GM18499 (cell line): ENCODE data around the gene FAM131C.

Experiments
- ATAC-seq: cut with Tn5 transposase; IDR thresholded peaks from one replicate; pipeline ENCODE4 v1.9.1; 2021; ENCODE audit warnings: moderate number of reproducible peaks; ENCODE audit not compliant: insufficient read depth, unreplicated experiment

Gene FAM131C

DNA sequence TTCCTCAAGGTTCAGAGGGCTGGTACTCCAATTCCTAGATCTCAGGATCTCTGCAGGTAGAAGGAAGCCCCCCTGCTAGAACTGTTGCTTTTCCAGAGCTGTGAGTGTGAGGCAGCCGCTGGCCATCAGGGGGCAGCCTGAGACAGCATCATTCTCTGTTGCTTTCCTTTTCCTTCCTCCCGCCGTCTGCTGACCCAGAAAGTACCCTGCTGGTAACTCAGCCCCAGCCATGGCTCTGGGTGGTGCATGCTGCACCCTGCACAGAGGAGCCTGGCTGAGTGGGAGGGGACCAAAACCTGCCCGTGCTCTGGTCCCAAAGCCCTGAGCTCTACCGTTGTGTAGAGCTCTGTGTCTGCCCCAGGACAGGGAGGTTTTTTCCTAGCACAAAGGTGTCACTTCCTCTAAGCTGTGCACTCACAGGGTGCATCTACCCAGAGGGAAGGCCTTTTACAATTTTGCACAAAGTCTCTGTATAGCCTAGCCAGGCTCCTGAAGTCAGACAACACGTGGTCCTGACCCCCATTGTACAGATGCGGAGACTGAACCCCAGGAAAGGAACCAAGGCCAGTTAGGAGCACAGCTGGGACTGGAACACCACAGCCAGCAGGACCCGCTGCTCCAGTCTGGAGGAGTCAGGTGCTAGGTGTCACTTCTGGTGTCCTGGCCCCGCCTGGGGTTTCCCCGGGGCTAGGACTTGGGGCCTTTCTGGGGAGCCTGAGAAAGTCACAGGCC lies 5.6 kb upstream of the FAM131C start:
- no peak for ATAC-seq

DNA sequence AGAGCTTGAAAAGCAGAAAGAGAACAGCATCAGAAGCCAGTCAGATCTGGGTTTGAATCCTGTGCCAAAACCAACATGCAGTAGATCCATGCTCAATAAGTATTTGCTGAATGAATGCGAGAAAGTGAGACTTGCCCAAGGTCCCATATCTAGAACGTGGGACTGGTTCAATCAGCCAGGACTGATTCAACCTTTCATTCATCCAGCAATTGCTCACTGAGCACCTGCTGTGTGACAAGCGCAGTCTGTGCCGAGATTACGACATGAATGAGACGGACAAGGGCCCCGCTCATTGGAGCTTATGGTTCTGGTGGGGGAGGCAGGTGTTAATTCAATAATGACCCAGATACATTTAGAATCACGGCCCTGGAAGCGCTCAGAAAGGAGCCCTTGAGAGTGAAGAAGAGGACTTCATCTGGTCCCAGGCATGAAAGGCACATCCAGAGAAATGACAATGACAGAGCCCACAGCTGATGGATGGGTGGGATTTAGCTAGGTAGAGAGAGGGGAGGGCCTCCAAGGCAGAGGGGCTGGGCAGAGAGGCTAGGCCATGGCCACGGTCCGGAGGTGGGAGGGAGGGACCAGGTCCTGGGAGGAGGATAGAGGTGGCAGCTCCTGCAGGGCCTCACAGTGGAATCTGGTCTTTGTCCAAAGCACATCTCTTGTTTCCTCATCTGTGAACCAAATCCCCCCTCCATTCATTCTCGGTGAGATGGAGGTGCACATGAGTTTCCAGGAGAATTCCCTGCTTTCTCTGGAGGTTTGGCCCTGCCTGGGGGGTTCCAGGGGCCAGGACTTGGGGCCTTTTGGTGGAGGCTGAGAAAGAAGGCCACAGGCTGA lies 4.2 kb upstream of the FAM131C start:
- ATAC-seq, result no peak

DNA sequence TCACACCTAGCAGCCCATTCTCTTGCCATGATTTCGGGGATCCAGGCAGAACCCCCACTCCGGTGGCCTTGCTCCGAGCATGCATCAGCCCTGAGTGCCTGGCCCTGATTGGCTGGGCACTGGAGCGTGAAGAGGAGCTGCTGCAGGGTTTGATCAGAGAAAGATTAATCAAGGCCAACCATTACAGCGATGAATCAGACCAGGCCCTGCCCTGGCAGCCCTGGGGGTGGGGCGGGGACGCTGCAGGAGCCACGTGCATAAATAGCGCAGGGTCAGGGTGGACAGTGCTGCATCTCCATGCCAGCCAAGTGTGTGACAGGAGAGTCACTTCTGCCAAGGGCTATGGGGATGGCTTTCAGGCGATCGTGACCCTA lies 3.4 kb upstream of the FAM131C start:
- no peak for ATAC-seq

DNA sequence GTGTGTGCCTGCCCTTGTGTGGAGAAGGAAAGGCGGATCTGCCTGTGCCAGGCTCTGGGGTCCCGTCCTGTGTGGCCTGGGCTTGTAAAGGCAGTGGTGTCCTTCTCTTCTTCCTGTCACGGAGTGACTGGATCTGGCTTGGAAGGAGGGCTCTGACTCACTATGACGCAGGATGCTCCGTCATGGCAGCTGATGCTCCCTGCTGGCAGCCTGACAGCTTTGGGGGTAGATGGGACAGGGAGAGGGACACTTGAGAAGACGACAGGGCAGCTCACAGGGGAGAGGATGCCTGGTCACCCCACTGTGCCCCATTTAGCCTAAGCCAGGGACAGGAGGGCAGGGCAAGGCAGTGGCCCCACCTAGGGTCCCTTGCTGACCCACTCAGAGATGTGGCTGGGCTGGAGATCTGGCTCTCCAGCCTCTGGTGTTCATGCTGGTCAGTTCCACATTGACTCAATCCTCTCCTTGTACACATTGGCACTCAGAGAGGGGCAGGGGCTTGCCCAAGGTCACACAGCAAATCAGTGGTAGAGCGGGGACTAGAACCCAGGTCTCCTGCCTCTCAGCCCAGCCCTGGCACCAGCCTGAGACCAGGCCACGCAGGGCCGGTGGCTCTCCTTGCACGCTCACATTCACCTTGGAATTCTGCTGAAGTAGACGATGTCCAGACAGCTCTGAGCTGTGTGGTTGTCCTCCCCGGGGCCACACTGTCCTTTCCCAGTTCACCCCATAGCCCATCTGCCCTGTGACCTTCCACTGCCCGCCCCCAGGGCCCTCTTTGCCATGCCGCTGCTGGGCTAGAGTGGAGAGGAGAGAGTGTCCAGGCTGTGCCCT lies 2.8 kb upstream of the FAM131C start:
- no peak for ATAC-seq

DNA sequence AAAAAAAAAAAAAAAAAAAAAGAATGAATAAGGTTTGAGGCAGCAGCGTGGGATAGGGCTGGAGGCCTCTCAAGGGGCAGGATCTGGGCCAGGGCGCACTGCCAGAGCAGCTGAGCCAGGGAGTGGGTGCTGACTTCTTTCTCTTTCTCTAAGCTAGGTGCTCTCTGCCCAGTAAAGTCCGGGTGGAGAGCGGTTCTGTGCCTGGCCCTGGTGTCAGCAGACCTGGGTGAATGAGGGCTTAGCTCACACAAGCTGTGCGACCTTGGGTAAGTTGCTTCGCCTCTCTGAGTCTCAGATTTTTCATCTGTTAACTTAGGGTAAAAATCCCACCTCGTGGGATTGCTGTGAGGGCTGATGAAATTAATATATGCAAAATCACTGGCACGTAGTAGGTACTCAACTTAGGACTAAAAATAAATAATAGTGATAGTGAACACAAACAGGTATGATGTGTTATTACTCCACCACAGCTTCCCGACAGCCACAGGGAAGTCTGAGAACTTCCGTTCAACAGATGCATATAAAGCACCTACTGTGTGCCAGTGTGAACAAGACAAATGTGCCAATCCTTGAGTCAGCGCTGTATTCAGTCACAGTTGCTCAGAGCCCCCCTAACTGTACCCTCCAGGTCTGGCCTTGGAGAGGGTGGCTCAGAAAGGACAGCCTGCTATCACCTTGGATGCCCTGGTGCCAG lies 2.0 kb upstream of the FAM131C start:
- ATAC-seq, result no peak

DNA sequence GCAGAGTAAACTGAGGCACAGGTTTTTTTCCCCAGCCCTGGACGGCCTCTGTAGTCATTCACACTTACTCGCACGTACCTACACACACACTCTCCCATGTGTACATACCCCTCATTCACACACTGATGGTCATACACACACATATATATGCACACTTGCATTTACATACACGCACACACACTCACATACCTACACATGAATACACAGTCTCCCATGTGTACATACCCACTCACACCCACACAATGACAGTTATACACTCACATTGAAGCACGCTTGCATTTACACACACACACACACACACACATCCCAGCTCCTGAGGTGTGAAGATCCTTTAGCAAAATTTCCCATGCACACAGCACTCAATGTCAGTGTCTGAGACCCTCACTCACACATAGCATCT lies 766 bp upstream of the FAM131C start:
- no peak for ATAC-seq

DNA sequence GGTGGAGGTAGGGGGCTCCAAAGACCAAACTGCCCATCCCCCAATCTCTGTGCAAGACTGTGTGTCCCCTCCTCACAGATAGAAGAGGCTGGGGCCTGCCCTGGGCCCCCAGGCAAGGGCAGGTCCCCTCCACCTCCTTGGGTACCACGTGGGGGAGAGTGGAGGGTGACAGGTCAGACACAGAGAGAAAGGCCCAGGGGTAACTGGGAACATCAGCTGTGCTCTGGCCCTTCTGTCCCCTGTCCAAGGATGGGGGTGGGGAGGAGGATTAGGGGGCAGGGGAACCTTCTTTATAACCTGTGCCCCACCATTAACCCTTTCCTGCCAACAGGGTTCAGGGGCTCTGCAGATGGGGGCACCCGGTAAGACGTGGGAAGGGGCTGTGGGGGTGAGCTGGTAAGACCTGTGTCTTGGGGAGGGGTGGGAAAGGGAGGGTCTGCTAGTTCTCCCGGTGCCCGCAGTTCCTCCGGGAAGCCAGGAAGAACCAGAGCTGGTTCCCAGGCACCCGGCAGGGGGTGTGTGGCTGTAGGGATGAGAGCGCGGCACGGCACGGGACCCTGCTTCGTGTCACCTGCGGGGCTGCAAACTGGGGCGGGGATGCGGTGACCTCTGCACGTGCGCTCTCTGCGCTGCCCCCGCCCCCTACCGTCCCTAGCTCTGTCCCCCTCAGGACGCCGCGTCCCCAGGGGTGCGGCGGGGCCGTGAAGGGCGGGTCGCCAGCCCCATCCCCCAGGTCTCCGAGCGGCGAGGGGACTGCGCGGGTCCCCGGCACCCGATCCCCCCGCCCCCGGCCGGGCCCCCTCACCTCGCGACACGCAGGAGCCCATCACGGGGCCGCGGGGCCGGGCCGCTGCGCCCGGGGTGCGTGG lies 601 bp downstream of the FAM131C start:
- ATAC-seq, result no peak

DNA sequence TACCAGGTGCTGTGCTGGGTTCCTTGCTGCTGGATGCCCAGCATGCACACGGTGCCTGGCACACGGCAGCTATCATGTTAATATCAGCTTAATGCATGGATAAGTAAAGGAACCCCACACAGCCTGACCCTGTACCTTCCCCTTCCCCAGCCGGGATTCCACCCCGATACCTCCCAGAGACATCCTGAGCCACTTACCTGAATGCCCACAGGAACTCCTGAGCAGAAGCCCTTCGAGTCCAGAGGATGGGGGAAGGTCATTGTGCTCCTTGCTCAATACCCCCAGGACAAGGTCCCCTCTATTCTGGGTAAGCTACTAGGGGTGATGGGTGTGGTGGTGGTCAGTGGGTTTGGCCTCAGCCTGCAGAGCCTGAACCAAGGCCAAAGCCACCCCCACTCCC lies 1.4 kb downstream of the FAM131C start:
- no peak for ATAC-seq

DNA sequence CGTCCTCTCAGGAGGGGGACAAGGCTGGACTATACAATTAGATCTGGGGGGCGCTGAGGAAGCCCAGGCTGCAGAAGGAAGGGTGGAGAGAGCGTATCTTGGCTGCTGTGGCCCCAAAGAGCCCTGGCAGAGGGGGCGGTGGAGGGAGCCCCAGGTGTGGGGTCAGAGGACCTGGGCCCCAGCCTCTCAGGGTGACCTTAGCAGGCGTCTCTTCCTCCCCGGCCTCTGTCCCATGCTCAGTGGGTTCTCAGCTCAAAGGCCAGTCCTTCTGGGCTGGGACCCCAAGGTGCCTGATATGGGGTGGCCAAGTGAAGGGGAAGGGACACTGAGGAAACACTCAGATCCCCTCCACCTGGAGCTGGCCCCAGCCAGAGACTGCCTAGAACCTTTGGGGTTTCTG lies 1.8 kb downstream of the FAM131C start:
- no peak for ATAC-seq

DNA sequence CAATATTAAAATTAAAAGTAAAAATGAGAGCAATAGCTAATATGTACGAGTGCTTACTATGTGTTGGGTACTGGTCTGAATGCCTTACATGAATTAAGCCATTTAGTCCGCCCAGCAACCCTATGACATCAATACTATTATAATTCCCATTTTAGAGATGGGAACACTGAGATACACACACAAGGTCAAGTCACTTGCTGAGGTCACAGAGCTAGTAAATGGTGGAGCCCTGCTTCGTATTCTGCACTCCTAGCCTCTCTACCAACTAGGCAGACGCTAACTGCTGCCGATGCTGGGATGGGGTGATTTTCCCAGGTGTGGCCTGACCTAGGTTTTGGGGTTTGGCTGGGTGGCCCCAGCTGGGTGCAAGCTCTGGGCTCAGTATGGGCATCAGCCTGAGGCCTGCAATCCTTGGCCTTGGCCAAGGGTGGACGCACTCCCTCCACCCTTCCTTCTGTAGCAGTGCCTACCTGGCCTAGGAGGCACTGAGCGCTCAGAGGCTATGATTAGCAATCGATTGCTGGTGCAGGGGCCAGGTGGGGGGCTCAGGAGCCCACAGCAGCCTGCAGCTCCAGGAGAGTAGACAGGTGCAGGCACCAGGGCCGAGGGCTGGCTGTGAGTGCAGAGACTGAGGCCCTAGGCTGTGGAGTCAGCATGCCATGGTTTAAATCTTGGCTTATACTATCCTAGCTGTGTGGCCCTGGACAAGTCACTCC lies 2.7 kb downstream of the FAM131C start:
- ATAC-seq, result no peak

DNA sequence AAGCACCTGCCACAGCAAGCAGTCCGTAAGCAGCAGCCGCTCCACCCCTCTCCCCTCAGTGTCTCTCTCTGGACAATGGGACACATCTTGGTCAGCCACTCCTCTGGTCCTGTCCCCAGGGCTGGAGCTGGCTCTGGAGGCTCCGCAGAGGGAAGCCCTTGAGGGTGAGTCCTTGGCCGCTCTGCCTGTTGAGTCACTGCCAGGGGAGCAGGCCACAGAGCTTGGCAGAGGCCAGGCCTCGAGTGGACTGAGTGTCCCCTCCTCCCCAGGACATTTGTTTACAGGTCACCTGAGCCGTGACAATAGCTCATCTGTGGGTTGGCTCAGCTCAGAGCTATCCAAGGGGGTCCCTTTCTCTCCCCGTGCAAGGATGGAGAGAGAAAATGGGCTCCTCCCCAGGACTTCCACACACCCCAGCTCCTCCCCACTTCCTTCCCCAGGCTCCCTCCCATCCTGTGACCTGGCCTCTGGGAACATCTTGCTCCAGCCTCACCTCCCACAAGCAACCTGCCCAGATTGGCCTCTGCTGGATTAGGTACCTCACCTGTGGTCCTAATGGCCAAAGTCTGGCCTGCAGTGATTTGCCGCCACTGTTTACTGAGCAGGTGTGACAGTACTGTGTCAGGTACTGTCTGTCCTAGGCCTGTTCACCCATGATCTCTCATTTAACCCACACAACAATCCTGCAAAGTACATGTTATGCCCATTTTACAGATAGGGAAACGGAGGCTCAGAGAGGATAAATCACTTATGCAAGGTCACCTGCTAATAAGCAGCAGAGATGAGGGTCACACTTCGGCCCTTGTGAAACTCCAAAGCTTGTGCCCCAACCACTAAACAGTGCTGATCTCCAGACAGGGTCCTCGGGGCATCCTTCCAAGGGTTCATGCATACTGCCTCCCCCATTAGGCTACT lies 4.8 kb downstream of the FAM131C start:
- no peak for ATAC-seq

DNA sequence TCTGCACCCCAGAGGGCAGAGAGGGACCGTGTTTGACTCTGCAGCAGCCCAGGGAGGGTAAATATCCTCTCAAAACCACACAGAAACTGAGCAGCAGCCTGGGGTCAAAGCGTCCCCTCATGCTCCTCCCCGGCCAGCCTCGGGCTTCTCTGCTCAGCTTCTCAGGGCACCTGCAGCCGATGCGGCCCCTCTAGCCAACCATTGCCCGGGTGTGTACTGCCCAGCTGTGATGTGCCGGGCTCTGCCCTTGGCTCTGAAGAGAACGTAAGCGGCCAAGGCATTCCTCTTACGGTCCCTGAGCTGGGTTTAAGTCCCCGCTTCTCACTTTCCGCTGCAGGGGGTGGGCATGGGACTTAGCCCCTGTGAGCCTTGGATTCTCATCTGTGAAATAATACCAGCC lies 5.5 kb downstream of the FAM131C start:
- ATAC-seq, result no peak

DNA sequence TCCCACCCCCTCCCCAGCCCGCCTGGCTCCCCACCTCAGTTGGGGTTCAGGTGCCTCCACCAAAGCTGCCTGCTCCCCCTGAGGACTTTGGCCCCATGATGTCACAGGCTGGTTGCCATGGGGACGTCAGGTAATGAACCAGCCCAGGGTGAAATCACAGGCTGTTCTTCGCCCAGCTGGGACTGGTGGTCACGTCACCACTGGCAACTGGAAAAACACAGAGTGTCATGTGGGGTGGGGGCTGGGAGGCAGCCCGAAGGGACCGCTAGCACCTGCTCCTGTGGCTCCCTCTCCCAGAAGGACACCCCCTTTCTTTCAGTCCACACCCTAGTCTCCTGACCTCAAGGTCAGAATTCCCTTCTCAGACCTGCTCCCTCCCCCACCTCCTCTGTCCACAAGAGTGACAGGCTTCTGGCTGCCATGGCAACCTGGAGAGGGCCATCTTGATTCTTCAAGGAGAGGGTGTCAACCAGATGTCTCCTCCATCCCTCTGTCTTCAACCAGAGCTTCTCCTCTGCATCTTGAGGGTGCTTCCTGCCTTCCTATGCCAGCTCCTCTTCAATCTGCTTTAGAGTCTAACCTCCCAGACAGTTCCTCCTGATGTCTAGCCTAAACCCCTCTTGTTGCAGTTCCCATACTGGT lies 6.2 kb downstream of the FAM131C start:
- no peak for ATAC-seq

DNA sequence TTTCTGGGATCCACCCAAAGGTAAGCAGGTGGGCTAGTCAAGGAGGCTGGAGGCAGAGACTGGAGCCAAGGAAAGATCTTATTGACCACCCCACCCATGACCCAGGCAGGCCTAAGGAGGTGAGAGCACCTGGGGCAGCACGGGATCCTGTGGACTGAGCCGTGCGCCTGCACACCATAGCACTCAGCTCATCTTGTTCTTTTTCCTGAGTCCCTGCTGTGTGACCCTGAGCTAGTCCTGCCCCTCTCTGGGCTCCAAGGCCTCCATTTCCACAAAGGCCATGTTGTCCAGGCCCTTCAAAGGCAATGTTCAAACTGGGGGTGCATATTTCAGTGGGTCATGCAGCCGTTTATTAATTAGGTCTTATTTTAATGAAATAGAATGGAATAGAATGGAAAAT lies 7.2 kb downstream of the FAM131C start:
- ATAC-seq, result no peak

DNA sequence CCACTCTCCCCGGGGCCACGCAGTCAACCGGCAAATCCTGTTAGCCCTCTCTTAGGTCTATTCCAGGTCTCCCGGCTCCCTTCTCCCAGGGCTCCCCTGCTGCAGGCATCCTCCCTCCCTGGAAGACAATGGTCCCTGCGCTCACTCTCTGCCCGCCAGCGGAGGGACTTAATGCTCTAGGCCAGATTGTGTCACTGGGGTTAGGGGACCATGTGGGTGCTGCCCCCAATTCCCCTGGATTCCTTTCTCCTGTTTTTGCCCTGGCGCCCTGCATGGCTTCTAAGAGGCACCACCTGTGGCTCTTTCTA lies 8.2 kb downstream of the FAM131C start:
- no peak for ATAC-seq

DNA sequence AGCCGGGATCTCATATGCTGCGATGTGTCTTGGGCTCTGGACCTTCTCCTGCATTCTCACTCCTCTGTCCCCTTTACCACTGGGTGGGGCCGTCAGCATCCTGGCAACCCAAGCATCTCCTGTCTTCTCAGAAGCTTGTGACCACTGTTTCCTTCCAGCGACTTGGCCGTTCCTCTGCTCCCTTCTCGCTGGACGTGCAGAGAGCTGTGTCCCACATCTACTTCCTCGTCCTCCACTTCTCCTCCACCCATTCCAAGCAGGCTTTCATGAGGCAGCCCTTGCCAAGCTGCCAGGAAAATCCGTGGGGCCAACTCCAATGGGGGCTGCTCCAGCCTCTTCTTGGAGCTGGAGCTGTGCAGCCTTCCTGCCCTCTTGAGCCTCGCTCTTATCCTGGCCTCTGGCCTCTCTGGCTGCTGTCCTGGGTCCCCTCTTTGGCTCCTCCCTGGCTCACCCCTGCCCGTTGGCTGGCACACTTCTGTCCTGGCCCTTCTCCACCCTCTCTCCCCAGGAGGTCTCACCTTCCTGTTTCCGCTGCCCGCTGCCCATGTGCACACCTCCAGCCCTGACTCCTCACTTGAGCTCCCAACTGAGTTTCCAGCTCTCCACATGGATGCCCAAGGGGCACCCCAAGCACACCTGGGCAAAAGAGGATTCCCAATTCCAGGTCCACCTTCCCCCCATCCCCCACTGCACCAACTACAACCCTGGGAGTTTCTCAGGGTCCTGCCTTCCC lies 8.7 kb downstream of the FAM131C start:
- no peak for ATAC-seq

DNA sequence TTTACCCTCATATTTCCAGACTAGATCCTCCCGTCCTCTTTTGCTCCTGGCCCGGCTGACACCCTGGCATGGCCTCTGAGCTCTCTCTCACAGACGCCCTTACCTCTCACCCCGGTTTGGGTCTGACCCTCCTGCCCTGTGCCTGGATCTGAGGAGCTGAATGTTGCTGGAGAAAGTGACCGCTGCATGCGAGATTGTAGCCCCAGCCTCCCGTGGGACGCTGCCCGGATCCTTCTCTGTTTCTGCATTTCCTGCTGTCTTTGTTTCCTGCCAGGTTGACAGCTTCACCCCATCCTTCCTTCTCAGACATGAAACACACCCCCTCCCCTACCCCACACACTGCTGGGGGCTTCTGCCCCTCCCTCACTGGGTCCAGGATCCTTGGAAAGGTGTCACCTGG lies 9.5 kb downstream of the FAM131C start:
- no peak for ATAC-seq
